ENCODE data around the gene ADAMTSL2.

- TF ChIP-seq CTCF (conservative IDR thresholded peaks at IDR 0.05 in 1 of 2, IDR thresholded peaks at IDR 0.05 in 1 of 2; ENCODE audit: low read depth in 1 of 2, low read length in 2 of 2) (no peak), EZH2 (IDR thresholded peaks at IDR 0.05; ENCODE audit: low read length, missing control alignments) (no peak)
These were observed 51.2 kb downstream of the ADAMTSL2 start for GRCh38 chr9:133585481-133586351.
